ENCODE measurements around the gene CPEB3.

GRCh38 chr10:92291616-92291865 is 663 bp upstream of the CPEB3 start:
- TF ChIP-seq CTCF (IDR thresholded peaks at IDR 0.05) (no peak), POLR2AphosphoS5 (IDR thresholded peaks at IDR 0.05; ENCODE audit: insufficient read depth in 1 of 2, low read depth in 1 of 2) (no peak)

Data from vagina (tissue), 2 donors.